HG03196 (cell line): ENCODE results near the gene ADARB2.
"Not testable (repeated sequence)": the region's sequence is repeated elsewhere in the genome, so short reads cannot be mapped to it uniquely, and the experiment has no call there.

Experiments
- ATAC-seq: cut with Tn5 transposase; IDR thresholded peaks from one replicate; pipeline ENCODE4 v1.9.1; 2021; ENCODE audit not compliant: unreplicated experiment

The ADARB2 gene

GRCh38 chr10:1339396-1339795 lies 397.9 kb downstream of the ADARB2 start:
- no peak for ATAC-seq

GRCh38 chr10:1335642-1336041 lies 401.7 kb downstream of the ADARB2 start:
- no peak for ATAC-seq

- ATAC-seq: no peak
Observed at GRCh38 chr10:1333981-1334380, 403.3 kb downstream of the ADARB2 start.

- no peak for ATAC-seq
Observed at GRCh38 chr10:1331560-1331959, 405.8 kb downstream of the ADARB2 start.

GRCh38 chr10:1329622-1330021 lies 407.7 kb downstream of the ADARB2 start:
- no peak for ATAC-seq

GRCh38 chr10:1328981-1329614 lies 408.2 kb downstream of the ADARB2 start:
- ATAC-seq: no peak

- ATAC-seq: no peak
Observed at GRCh38 chr10:1328161-1328823, 409.0 kb downstream of the ADARB2 start.

GRCh38 chr10:1327759-1328158 lies 409.6 kb downstream of the ADARB2 start:
- no peak for ATAC-seq

- not testable (repeated sequence) for ATAC-seq
Observed at GRCh38 chr10:1326514-1326913, 410.8 kb downstream of the ADARB2 start.

GRCh38 chr10:1324903-1325302 lies 412.4 kb downstream of the ADARB2 start:
- no peak for ATAC-seq

- ATAC-seq: no peak
Observed at GRCh38 chr10:1323951-1324350, 413.4 kb downstream of the ADARB2 start.

- no peak for ATAC-seq
Observed at GRCh38 chr10:1320739-1321320, 416.5 kb downstream of the ADARB2 start.

- no peak for ATAC-seq
Observed at GRCh38 chr10:1316809-1317143, 420.5 kb downstream of the ADARB2 start.

- ATAC-seq: no peak
Observed at GRCh38 chr10:1316121-1316808, 421.1 kb downstream of the ADARB2 start.

- no peak for ATAC-seq
Observed at GRCh38 chr10:1315178-1315577, 422.1 kb downstream of the ADARB2 start.

GRCh38 chr10:1311726-1312125 lies 425.6 kb downstream of the ADARB2 start:
- no peak for ATAC-seq

- ATAC-seq: no peak
Observed at GRCh38 chr10:1310271-1310789, 427.0 kb downstream of the ADARB2 start.

GRCh38 chr10:1309617-1310270 lies 427.6 kb downstream of the ADARB2 start:
- no peak for ATAC-seq

GRCh38 chr10:1308962-1309616 lies 428.2 kb downstream of the ADARB2 start:
- no peak for ATAC-seq

- ATAC-seq: no peak
Observed at GRCh38 chr10:1308173-1308961, 429.0 kb downstream of the ADARB2 start.
